Endothelial cell of umbilical vein (primary cell): Measurements from ENCODE around the gene GALNT8. TPM values are rescaled to one million over a fixed set of nuclear protein-coding genes. Genes with fewer than 3 reads are reported as not detected.

Experiments used
- BruUV-seq: library from RNA; stranded (reverse); fragments of 400-500 nt; replicated peaks from 2 replicates; lab custom pipeline; 2021; lab: Mats Ljungman, UMichigan
- CTCF ChIA-PET: fragments of 300-600, 350-600 bp; sonication (Branson Sonifier 250); formaldehyde crosslinking; loops from one replicate; lab custom pipeline; 2021; ENCODE audit warnings: antibody characterized with exemption, inconsistent platforms; lab: Charles Lee
- POLR2A ChIA-PET: fragments of 300-600, 350-600 bp; sonication (Branson Sonifier 250); formaldehyde crosslinking; loops from one replicate; lab custom pipeline; 2021; ENCODE audit warnings: antibody characterized with exemption, inconsistent platforms; lab: Charles Lee
- DNase-seq: peaks from one replicate; pipeline ENCODE4 v3.0.0-alpha.2; 2011; ENCODE audit warnings: low read depth, low spot score
- FAIRE-seq: peaks from 2 replicates; lab custom pipeline; 2011; peaks lifted over from hg19 to GRCh38; lab: Jason Lieb, UNC
- H2AFZ ChIP-seq: 2 replicates; pipeline ENCODE4 v1.6.0; 2012; ENCODE audit warnings: low read depth, low read length, control low read depth, inconsistent platforms
- H3K27ac ChIP-seq: 2 replicates; pipeline ENCODE4 v1.5.1; 2011; ENCODE audit warnings: low read depth, mild to moderate bottlenecking, control low read depth, low read length, moderate library complexity; ENCODE audit not compliant: insufficient read depth
- H3K27me3 ChIP-seq, 2 experiments: 2 replicates each; pipeline versions ENCODE4 v1.6.0 to v1.6.1; 2011; ENCODE audit warnings: low read length in 2 of 2, mixed read lengths in 1 of 2; ENCODE audit not compliant: control insufficient read depth in 2 of 2, insufficient read depth in 2 of 2
- H3K36me3 ChIP-seq, 2 experiments: 2 replicates in 1 of 2; 3 replicates in 1 of 2; pipeline ENCODE4 v1.5.1; 2011; ENCODE audit warnings: low read length in 2 of 2, mild to moderate bottlenecking in 1 of 2, moderate library complexity in 1 of 2; ENCODE audit not compliant: control insufficient read depth in 2 of 2, insufficient read depth in 2 of 2; ENCODE audit errors: extremely low read depth in 1 of 2
- H3K4me1 ChIP-seq: 3 replicates; pipeline ENCODE4 v1.5.1; 2011; ENCODE audit warnings: mild to moderate bottlenecking, low read length; ENCODE audit not compliant: control insufficient read depth, insufficient read depth; ENCODE audit errors: extremely low read depth
- H3K4me2 ChIP-seq: 2 replicates; pipeline ENCODE4 v1.6.1; 2011; ENCODE audit warnings: low read length, control low read depth, mixed read lengths; ENCODE audit not compliant: insufficient read depth
- H3K4me3 ChIP-seq, 3 experiments: fragments of 200-600 bp in 1 of 3; sonication (generic), shearing (Covaris generic) in 1 of 3; replicated peaks in 1 of 3; 2 replicates each; pipeline ENCODE4 v1.5.1; 2011 to 2016; ENCODE audit warnings: control low read depth in 3 of 3, low read length in 3 of 3, mild to moderate bottlenecking in 2 of 3, inconsistent platforms in 1 of 3, low read depth in 1 of 3, moderate library complexity in 1 of 3; ENCODE audit not compliant: insufficient read depth in 1 of 3
- H3K79me2 ChIP-seq: 2 replicates; pipeline ENCODE4 v1.6.0; 2012; ENCODE audit warnings: low read length, inconsistent platforms; ENCODE audit not compliant: control insufficient read depth, insufficient read depth
- H3K9ac ChIP-seq: replicated peaks from 2 replicates; pipeline ENCODE3; 2011; ENCODE audit warnings: low read length, control low read depth; ENCODE audit not compliant: insufficient read depth; ENCODE audit errors: extremely low read depth
- H3K9me1 ChIP-seq: replicated peaks from 3 replicates; pipeline ENCODE4 v1.6.0; 2011; ENCODE audit warnings: mild to moderate bottlenecking, low read length; ENCODE audit not compliant: control insufficient read depth, insufficient read depth; ENCODE audit errors: extremely low read depth
- H3K9me3 ChIP-seq: replicated peaks from 2 replicates; pipeline ENCODE4 v1.5.1; 2012; ENCODE audit warnings: low read length, inconsistent platforms; ENCODE audit not compliant: control insufficient read depth, insufficient read depth
- H4K20me1 ChIP-seq: replicated peaks from 2 replicates; pipeline ENCODE3; 2011; ENCODE audit warnings: mild to moderate bottlenecking, low read length; ENCODE audit not compliant: control insufficient read depth, insufficient read depth; ENCODE audit errors: extremely low read depth
- CTCF ChIP-seq, 2 donors: IDR thresholded peaks; 1 replicate in 1 of 2; 2 replicates in 1 of 2; pipeline ENCODE4 v1.5.1; 2011; ENCODE audit warnings: low read length in 2 of 2, mild to moderate bottlenecking in 2 of 2, moderate library complexity in 2 of 2, control low read depth in 1 of 2, inconsistent platforms in 1 of 2, low read depth in 1 of 2; ENCODE audit not compliant: insufficient read depth in 1 of 2; ENCODE audit errors: extremely low read depth in 1 of 2
- MYC ChIP-seq: IDR thresholded peaks from one replicate; pipeline ENCODE4 v1.6.1; 2011; ENCODE audit warnings: mild to moderate bottlenecking, low read depth, low read length
- POLR2AphosphoS5 ChIP-seq: IDR thresholded peaks from 2 replicates; pipeline ENCODE4 v1.6.1; 2012; ENCODE audit warnings: low read depth, mild to moderate bottlenecking, control low read depth, low read length, moderate library complexity; ENCODE audit not compliant: insufficient read depth
- dilution Hi-C: fragments of 300-500 bp; cut with MboI; formaldehyde crosslinking; loops from one replicate; pipeline ENCODE4 v1.15.0; 2019; ENCODE audit warnings: low sequenced_read_pairs; ENCODE audit not compliant: extremely low pct_ligation_motif_present
- intact Hi-C: fragments of 100-400 bp; cut with micrococcal nuclease; formaldehyde crosslinking; loops from one replicate; pipeline ENCODE4 v1.10.0; 2022
- polyA plus RNA-seq, 4 experiments: library from polyadenylated mRNA; depleted of rRNA in 3 of 4; stranded (reverse) in 3 of 4; unstranded in 1 of 4; fragments of >200 nt; gene quantifications; 2 replicates each; pipeline versions ENCODE4 v1.2.1 to v1.2.3, GENCODE V29; 2011 to 2012; ENCODE audit warnings: missing spikeins in 1 of 4
- total RNA-seq: library from RNA; stranded (reverse); gene quantifications from 2 replicates; pipeline ENCODE4 v1.2.3, GENCODE V29; 2021

GALNT8 gene
- total and polyA plus RNA-seq, 2 donors (not counting 3 experiments of a cell fraction or from before 2014, with no cell fraction given) = 0.03 to 0.09 TPM

GRCh38 chr12:4796216-4796615 is 76.0 kb downstream of the GALNT8 start:
- Histone ChIP-seq H3K4me1 (no peaks in the 10 kb centered on the region), H2AFZ (no peak overlapping the region), H3K9ac (no peak overlapping the region), H3K9me1 (no peaks in the 10 kb centered on the region), H3K4me3 (no peak overlapping the region), H3K27me3 (no peaks in the 10 kb centered on the region), H3K9me3 (no peaks in the 10 kb centered on the region), H3K36me3 (no peaks in the 10 kb centered on the region), H3K79me2 (no peaks in the 10 kb centered on the region), H4K20me1 (no peaks in the 10 kb centered on the region), H3K4me2 (no peak overlapping the region), H3K27ac (no peak overlapping the region)
- no peak for TF ChIP-seq POLR2AphosphoS5
- FAIRE-seq (no peak), DNase-seq (no peak)
- dilution Hi-C loops (no loop called here), intact Hi-C loops (no loop called here)
- no TSS peak for BruUV-seq
- CTCF ChIA-PET = no interaction called here
- POLR2A ChIA-PET = no interaction called here

- dilution Hi-C loops (no loop called here), intact Hi-C loops (no loop called here)
- no peak overlapping the region for H3K9ac ChIP-seq
- no peaks in the 10 kb centered on the region for H4K20me1 ChIP-seq
- ChIA-PET POLR2A (no interaction called here), CTCF (no interaction called here)
- DNase-seq (no peak), FAIRE-seq (no peak)
- no peak overlapping the region for H3K4me3 ChIP-seq
- no peaks in the 10 kb centered on the region for H3K4me1 ChIP-seq
- H3K4me2 ChIP-seq = no peak overlapping the region
- no TSS peak for BruUV-seq
- H3K9me1 ChIP-seq = no peaks in the 10 kb centered on the region
- no peak overlapping the region for H2AFZ ChIP-seq
- H3K36me3 ChIP-seq = no peaks in the 10 kb centered on the region
- H3K27ac ChIP-seq = no peak overlapping the region
- no peaks in the 10 kb centered on the region for H3K79me2 ChIP-seq
- H3K27me3 ChIP-seq = no peaks in the 10 kb centered on the region
- TF ChIP-seq CTCF (IDR thresholded peaks at IDR 0.05; ENCODE audit: extremely low read depth in 1 of 2, insufficient read depth in 1 of 2, low read depth in 1 of 2, low read length in 2 of 2) = no peak
- no peak for TF ChIP-seq MYC
- no peaks in the 10 kb centered on the region for H3K9me3 ChIP-seq
These were observed 76.7 kb downstream of the GALNT8 start for GRCh38 chr12:4796694-4797482.
